Caco-2 (cell line): ENCODE measurements around the gene DOCK2. TPM values are rescaled to one million over a fixed set of nuclear protein-coding genes. Genes with fewer than 3 reads are reported as not detected.
"Not testable (repeated sequence)": the region's sequence is repeated elsewhere in the genome, so short reads cannot be mapped to it uniquely, and the experiment has no call there.

ENCODE experiments used
- BruUV-seq: library from RNA; stranded (reverse); fragments of 400-500 nt; replicated peaks from 2 replicates; lab custom pipeline; 2021; lab: Mats Ljungman, UMichigan
- CTCF ChIA-PET: fragments of 300-600 bp; sonication (Branson Sonifier 250); formaldehyde crosslinking; loops from one replicate; lab custom pipeline; 2022; ENCODE audit warnings: antibody characterized with exemption; lab: Charles Lee
- POLR2A ChIA-PET: fragments of 300-600 bp; sonication (Branson Sonifier 250); formaldehyde crosslinking; loops from one replicate; lab custom pipeline; 2022; ENCODE audit warnings: antibody characterized with exemption; lab: Charles Lee
- DNase-seq, 2 experiments: peaks; one replicate each; pipeline versions ENCODE4 v3.0.0 to v3.0.0-alpha.2; 2020 to 2022
- H3K27me3 ChIP-seq: replicated peaks from 2 replicates; pipeline ENCODE4 v1.6.0; 2011; ENCODE audit warnings: low read length; ENCODE audit not compliant: control insufficient read depth, insufficient read depth
- H3K36me3 ChIP-seq: 2 replicates; pipeline ENCODE4 v1.5.1; 2011; ENCODE audit warnings: low read length; ENCODE audit not compliant: control insufficient read depth, insufficient read depth
- H3K4me1 ChIP-seq: fragments of 250-450 bp; sonication (Bioruptor Pico); 2 replicates; pipeline ENCODE4 v1.5.1; 2020; ENCODE audit warnings: mild to moderate bottlenecking
- H3K4me3 ChIP-seq: 2 replicates; pipeline ENCODE4 v1.5.1; 2011; ENCODE audit warnings: low read depth, mild to moderate bottlenecking, control low read depth, low read length
- H3K9me3 ChIP-seq: fragments of 250-450 bp; sonication (Bioruptor Pico); 2 replicates; pipeline ENCODE4 v1.5.1; 2020; ENCODE audit warnings: mild to moderate bottlenecking, moderate library complexity
- H3K27ac Mint-ChIP-seq: one replicate; pipeline ENCODE4 v1.8.0; 2022; ENCODE audit warnings: mixed read lengths; ENCODE audit not compliant: unreplicated experiment
- H3K27me3 Mint-ChIP-seq: one replicate; pipeline ENCODE4 v1.8.0; 2022; ENCODE audit warnings: mixed read lengths; ENCODE audit not compliant: insufficient read depth, unreplicated experiment
- H3K36me3 Mint-ChIP-seq: one replicate; pipeline ENCODE4 v1.8.0; 2022; ENCODE audit warnings: mild to moderate bottlenecking, mixed read lengths; ENCODE audit not compliant: insufficient read depth, unreplicated experiment
- H3K4me1 Mint-ChIP-seq: one replicate; pipeline ENCODE4 v1.8.0; 2022; ENCODE audit warnings: low read depth, mixed read lengths; ENCODE audit not compliant: unreplicated experiment
- H3K4me3 Mint-ChIP-seq: one replicate; pipeline ENCODE4 v1.8.0; 2022; ENCODE audit warnings: mild to moderate bottlenecking, moderate library complexity, mixed read lengths; ENCODE audit not compliant: unreplicated experiment
- H3K9me3 Mint-ChIP-seq: one replicate; pipeline ENCODE4 v1.8.0; 2022; ENCODE audit warnings: mixed read lengths; ENCODE audit not compliant: unreplicated experiment
- CTCF ChIP-seq, 2 experiments: fragments of 200-600 bp in 1 of 2; IDR thresholded peaks; 1 replicate in 1 of 2; 2 replicates in 1 of 2; pipeline versions ENCODE4 v1.5.1 to v1.8.0; 2011 to 2022; ENCODE audit warnings: antibody characterized with exemption in 1 of 2, control low read depth in 1 of 2, inconsistent platforms in 1 of 2, low read depth in 1 of 2, low read length in 1 of 2, mild to moderate bottlenecking in 1 of 2, moderate library complexity in 1 of 2; ENCODE audit not compliant: insufficient read depth in 1 of 2, severe bottlenecking in 1 of 2, unreplicated experiment in 1 of 2
- intact Hi-C: fragments of 100-400 bp; cut with micrococcal nuclease; formaldehyde crosslinking; loops from one replicate; pipeline ENCODE4 v1.10.0; 2022; ENCODE audit not compliant: unreplicated experiment
- total RNA-seq: library from RNA; stranded (reverse); gene quantifications from 2 replicates; pipeline ENCODE4 v1.2.3, GENCODE V29; 2022

The DOCK2 gene
- total RNA-seq, 1 experiment from 2014 or later = 0.09 TPM

- Mint-ChIP-seq H3K36me3 (no peaks in the 10 kb centered on the region), H3K4me1 (no peaks in the 10 kb centered on the region), H3K27me3 (peaks cover 8% of the 10 kb centered on the region), H3K9me3 (no peaks in the 10 kb centered on the region), H3K27ac (no peak overlapping the region), H3K4me3 (no peak overlapping the region)
- DNase-seq = no peak
- POLR2A ChIA-PET = no interaction called here
- Histone ChIP-seq H3K36me3 (no peaks in the 10 kb centered on the region), H3K9me3 (no peaks in the 10 kb centered on the region), H3K4me3 (no peak overlapping the region), H3K4me1 (no peaks in the 10 kb centered on the region), H3K27me3 (no peaks in the 10 kb centered on the region)
- CTCF ChIA-PET = no interaction called here
- no peak for TF ChIP-seq CTCF (IDR thresholded peaks at IDR 0.05; ENCODE audit: insufficient read depth in 1 of 2, low read depth in 1 of 2, low read length in 1 of 2, severe bottlenecking in 1 of 2, unreplicated experiment in 1 of 2)
- BruUV-seq = no TSS peak
- intact Hi-C loops = no loop called here
Observed at GRCh38 chr5:169751490-169751889, 114.4 kb downstream of the DOCK2 start.

- H3K4me1 Mint-ChIP-seq, H3K4me1 ChIP-seq, H3K27ac Mint-ChIP-seq, intact Hi-C loops, H3K27me3 Mint-ChIP-seq, H3K27me3 ChIP-seq, CTCF ChIA-PET, BruUV-seq, H3K36me3 Mint-ChIP-seq, H3K4me3 ChIP-seq, H3K4me3 Mint-ChIP-seq, DNase-seq, H3K36me3 ChIP-seq, H3K9me3 Mint-ChIP-seq, H3K9me3 ChIP-seq: not testable (repeated sequence)
- POLR2A ChIA-PET = interaction anchor here (0.7 kb wide), 1 partner anchor 57 kb away, joined by 3 read pairs; no protein-coding TSS in a partner anchor
Observed at GRCh38 chr5:169752566-169752965, 115.5 kb downstream of the DOCK2 start.

- Mint-ChIP-seq H3K4me1 (no peaks in the 10 kb centered on the region), H3K4me3 (no peak overlapping the region), H3K9me3 (no peaks in the 10 kb centered on the region), H3K36me3 (no peaks in the 10 kb centered on the region), H3K27ac (no peak overlapping the region), H3K27me3 (peaks cover 8% of the 10 kb centered on the region)
- Histone ChIP-seq H3K4me3 (no peak overlapping the region), H3K9me3 (no peaks in the 10 kb centered on the region), H3K27me3 (no peaks in the 10 kb centered on the region), H3K4me1 (no peaks in the 10 kb centered on the region), H3K36me3 (no peaks in the 10 kb centered on the region)
- DNase-seq = no peak
- BruUV-seq = no TSS peak
- ChIA-PET CTCF (no interaction called here), POLR2A (no interaction called here)
- no peak for TF ChIP-seq CTCF (IDR thresholded peaks at IDR 0.05; ENCODE audit: insufficient read depth in 1 of 2, low read depth in 1 of 2, low read length in 1 of 2, severe bottlenecking in 1 of 2, unreplicated experiment in 1 of 2)
- intact Hi-C loops = no loop called here
Observed at GRCh38 chr5:169753795-169754194, 116.7 kb downstream of the DOCK2 start.

DNA sequence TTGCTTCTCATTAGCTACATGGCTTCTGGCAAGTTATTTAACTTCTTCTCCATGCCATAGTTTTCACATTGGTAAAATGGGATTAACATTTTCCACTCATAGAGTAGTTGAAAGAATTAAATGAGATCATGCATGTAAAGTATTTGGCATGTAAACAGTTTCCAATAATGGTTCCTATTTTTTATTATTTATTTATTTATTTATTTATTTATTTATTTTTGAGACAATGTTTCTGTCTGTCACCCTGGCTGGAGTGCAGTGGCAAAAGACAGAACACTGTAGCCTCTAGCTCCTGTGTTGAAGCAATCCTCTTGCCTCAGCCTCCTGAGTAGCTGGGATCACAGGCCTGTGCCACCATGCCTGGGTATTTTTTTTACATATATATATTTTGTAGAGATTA is 117.7 kb downstream of the DOCK2 start:
- no peak for TF ChIP-seq CTCF (IDR thresholded peaks at IDR 0.05; ENCODE audit: insufficient read depth in 1 of 2, low read depth in 1 of 2, low read length in 1 of 2, severe bottlenecking in 1 of 2, unreplicated experiment in 1 of 2)
- no peaks in the 10 kb centered on the region for H3K4me1 Mint-ChIP-seq
- no peaks in the 10 kb centered on the region for H3K36me3 ChIP-seq
- DNase-seq = no peak
- ChIA-PET POLR2A (no interaction called here), CTCF (no interaction called here)
- no peaks in the 10 kb centered on the region for H3K9me3 Mint-ChIP-seq
- H3K4me3 ChIP-seq = no peak overlapping the region
- no peaks in the 10 kb centered on the region for H3K27me3 ChIP-seq
- H3K36me3 Mint-ChIP-seq = no peaks in the 10 kb centered on the region
- peaks cover 7% of the 10 kb centered on the region for H3K27me3 Mint-ChIP-seq
- H3K9me3 ChIP-seq = no peaks in the 10 kb centered on the region
- BruUV-seq = no TSS peak
- H3K27ac Mint-ChIP-seq = no peak overlapping the region
- H3K4me1 ChIP-seq = no peaks in the 10 kb centered on the region
- intact Hi-C loops = no loop called here
- no peak overlapping the region for H3K4me3 Mint-ChIP-seq
